NCI-H69 (cell line): ENCODE measurements around the gene OAT.
"Not testable (repeated sequence)": the region's sequence is repeated elsewhere in the genome, so short reads cannot be mapped to it uniquely, and the experiment has no call there.

ENCODE experiments used
- DNase-seq: peaks from one replicate; lab custom pipeline; 2025; lab: John Stamatoyannopoulos, UW

The OAT gene

GRCh38 chr10:124378881-124379471 lies 39.7 kb downstream of the OAT start:
- DNase-seq, result no peak

GRCh38 chr10:124378271-124378670 lies 40.5 kb downstream of the OAT start:
- no peak for DNase-seq

GRCh38 chr10:124377101-124377500 lies 41.6 kb downstream of the OAT start:
- DNase-seq, result no peak

GRCh38 chr10:124376411-124376810 lies 42.3 kb downstream of the OAT start:
- no peak for DNase-seq

- no peak for DNase-seq
Measured at GRCh38 chr10:124375691-124376090, 43.0 kb downstream of the OAT start.

GRCh38 chr10:124375353-124375614 lies 43.4 kb downstream of the OAT start:
- DNase-seq, result no peak

GRCh38 chr10:124374535-124375352 lies 44.0 kb downstream of the OAT start:
- DNase-seq, result no peak

GRCh38 chr10:124372899-124373298 lies 45.8 kb downstream of the OAT start:
- no peak for DNase-seq

- no peak for DNase-seq
Measured at GRCh38 chr10:124370426-124370825, 48.3 kb downstream of the OAT start.

GRCh38 chr10:124369986-124370385 lies 48.7 kb downstream of the OAT start:
- DNase-seq, result no peak

- not testable (repeated sequence) for DNase-seq
Measured at GRCh38 chr10:124369533-124369932, 49.2 kb downstream of the OAT start.

- DNase-seq, result no peak
Measured at GRCh38 chr10:124369066-124369465, 49.7 kb downstream of the OAT start.

- no peak for DNase-seq
Measured at GRCh38 chr10:124367936-124368335, 50.8 kb downstream of the OAT start.

GRCh38 chr10:124367414-124367813 lies 51.3 kb downstream of the OAT start:
- no peak for DNase-seq

GRCh38 chr10:124366825-124367224 lies 51.9 kb downstream of the OAT start:
- no peak for DNase-seq

- DNase-seq, result no peak
Measured at GRCh38 chr10:124366343-124366742, 52.4 kb downstream of the OAT start.

GRCh38 chr10:124364674-124365073 lies 54.0 kb downstream of the OAT start:
- peak; percentile 47 for DNase-seq

GRCh38 chr10:124362568-124362967 lies 56.2 kb downstream of the OAT start:
- DNase-seq, result no peak

GRCh38 chr10:124359336-124359832 lies 59.3 kb downstream of the OAT start:
- DNase-seq, result no peak

- no peak for DNase-seq
Measured at GRCh38 chr10:124357561-124357885, 61.2 kb downstream of the OAT start.

- no peak for DNase-seq
Measured at GRCh38 chr10:124356701-124357560, 61.8 kb downstream of the OAT start.

GRCh38 chr10:124354411-124355382 lies 64.0 kb downstream of the OAT start:
- peak; percentile 40 for DNase-seq
